HG02678 (cell line): ENCODE data around the gene MORC4.

ENCODE experiments used
- ATAC-seq: cut with Tn5 transposase; IDR thresholded peaks from one replicate; pipeline ENCODE4 v1.9.1; 2021; ENCODE audit warnings: mild to moderate bottlenecking, moderate library complexity; ENCODE audit not compliant: unreplicated experiment

The MORC4 gene

DNA sequence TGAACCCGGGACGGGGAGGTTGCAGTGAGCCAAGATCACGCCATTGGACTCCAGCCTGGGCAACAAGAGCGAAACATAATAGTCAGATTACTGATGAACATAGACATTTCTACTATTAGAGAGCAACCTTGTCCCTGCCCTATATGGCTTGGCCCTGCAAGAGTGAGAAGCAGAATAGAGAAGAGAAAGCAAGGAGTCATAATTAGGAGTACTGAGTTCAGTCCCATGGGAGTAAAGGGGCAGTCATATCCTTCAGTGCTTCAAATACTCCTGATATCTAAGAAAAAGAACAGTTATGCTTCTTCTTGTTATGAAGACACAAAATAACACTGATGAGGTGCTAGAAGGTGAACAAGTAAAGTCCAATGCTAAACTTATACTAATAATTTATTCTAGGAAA is 46.0 kb downstream of the MORC4 start:
- ATAC-seq: no peak

DNA sequence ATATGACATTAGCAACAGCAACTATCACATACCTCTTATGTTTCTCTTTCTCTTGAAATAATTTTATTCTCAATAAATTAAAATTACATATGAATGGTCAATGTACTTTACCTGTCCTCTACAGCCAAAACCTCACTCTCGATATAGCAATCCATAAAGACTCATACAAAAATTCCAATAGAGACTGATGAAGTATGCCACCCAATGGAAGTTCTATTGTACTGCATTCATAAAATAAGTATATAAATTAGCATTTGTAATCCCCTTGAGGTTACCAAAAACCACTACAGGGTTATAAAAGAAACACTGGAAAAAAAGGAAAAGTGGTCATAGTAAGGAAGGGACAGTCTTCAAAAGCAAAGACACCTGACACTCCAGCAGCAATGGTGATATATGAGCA is 47.0 kb downstream of the MORC4 start:
- ATAC-seq: no peak

DNA sequence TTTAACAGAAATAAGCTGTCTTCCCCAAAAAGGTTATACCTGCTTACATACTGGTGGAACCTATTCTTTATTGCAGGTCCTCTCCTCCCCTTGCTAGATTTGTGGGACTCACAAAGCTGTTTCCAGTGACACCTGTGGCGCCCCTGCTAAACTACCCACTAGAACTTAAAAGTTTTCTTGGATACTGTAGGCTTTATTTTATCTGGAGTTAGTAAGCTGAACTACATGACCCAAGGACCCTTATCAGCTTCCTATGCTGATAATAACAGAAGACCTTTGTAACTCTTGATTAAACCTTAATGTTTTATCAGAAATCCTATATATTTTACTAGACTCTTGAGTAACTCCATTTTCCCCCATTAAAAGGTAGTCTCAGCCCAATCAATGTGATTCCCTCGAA is 47.5 kb downstream of the MORC4 start:
- no peak for ATAC-seq

DNA sequence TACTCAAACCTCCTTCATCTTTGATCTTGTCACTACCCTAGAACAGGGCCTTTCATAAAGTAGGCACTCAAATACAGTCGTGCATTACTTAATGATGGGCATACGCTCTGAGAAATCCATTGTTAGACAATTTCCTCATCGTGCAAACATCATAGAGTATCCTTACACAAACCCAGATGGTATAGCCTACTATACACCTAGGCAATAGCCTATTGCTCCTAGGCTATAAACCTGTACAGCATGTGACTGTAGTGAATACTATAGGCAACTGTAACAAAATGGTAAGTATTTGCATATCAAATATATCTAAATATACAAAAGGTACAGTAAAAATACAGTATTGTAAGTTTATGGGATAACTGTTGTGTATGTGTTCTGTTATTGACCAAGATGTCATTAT is 47.9 kb downstream of the MORC4 start:
- ATAC-seq: no peak

DNA sequence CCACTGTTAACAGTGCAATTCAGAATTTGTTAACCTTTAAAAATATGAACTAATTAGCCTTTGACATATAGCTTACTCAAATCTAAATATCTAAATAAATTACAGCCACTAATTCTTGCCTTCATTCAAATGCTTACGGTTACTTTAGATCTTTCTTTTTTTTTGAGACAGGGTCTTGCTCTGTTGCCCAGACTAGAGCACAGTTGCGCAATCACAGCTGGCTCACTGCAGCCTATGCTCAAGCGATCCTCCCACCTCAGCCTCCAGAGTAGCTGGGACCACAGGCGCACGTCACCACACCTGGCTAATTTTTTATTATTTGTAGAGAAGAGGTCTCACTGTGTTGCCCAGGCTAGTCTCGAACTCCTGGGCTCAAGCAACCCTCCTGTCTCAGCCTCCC is 48.8 kb downstream of the MORC4 start:
- ATAC-seq: no peak

DNA sequence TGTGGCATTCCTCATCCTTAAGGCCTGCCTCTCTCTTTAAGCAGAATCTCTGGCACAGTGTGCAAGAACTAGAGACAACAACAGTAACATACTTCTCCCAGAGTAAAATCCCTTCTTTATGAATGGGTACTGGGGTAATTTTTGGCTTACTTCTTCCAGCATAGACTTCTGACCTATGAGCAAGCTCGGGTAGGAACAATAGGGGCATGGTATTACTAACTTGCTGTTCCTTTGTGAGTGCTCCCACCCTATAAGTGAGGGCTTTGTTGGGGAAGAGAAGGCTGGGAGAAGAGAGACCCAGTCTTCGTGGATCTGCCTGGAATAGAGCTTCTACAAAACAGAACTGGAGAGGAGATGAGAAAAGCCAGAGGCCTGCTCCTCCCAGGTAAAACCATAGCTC is 49.6 kb downstream of the MORC4 start:
- no peak for ATAC-seq

DNA sequence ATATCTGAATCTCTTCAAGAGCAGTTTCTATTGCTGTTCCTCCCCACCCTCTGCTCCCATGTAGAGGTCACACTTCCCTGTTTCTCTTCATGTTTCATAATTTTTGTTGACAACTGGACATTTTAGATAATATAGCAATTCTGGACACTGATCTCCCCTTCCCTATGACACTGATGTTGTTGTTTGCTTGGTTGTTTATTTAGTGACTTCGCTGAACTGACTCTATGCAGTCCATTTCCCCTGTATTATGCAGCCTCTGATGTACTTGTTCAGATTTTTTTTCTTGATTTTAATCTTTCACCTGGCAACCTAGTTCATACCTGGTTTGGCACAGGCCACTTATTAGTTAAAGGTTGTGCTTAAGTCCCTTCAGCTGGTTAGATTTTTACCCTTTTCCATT is 50.6 kb downstream of the MORC4 start:
- ATAC-seq: no peak

DNA sequence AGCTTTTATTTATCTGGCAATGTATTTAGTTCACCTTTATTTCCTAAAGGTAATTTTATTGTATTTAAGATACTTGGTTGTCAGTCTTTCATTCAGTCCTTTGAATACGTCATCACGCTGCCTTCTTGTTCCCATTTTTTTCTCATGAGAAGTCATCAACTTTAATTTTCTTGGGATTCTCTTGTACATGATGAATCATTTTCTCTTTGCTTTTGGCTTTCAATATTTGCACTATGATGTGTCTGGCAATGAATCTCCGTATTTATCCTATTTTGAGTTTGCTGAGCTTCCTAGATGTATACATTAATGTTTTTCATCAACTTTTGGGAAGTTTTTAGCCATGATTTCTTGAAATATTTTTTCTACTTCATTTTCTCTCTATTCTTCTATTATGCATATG is 51.4 kb downstream of the MORC4 start:
- ATAC-seq: no peak

DNA sequence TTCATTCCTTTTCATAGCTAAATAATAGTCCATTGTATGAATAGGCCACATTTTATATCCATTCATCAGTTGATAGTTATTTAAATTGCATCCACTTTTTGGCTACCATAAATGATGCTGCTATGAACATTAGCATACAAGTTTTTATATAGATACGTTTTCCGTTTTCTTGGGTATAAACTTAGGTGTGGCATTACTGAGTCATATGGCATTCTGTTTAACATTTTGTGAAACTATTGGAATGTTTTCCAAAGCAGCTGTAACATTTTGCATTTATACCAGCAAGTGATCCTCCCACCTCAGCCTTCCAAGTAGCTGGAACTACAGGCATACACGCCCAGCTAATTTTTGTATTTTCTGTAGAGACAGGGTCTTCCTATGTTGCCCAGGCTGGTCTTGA is 53.5 kb downstream of the MORC4 start:
- ATAC-seq: no peak

DNA sequence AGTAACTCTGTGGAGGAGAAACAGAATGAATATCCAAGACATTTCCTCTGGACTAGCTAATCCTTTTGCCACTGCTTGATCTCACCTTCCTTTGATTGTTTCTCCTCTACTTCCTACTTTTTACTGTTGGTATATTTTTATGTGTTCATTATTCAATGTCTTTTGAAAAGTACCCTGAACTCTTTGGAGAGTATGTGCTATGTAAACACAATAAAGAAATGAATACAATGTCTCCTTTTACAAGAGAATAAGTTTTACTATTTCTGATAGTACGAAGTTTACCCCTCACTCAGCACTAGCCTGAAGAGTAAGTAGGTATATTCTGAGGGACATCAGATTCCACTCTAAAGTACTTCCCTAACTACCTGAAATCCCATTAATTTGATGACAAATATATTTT is 59.9 kb downstream of the MORC4 start:
- no peak for ATAC-seq

DNA sequence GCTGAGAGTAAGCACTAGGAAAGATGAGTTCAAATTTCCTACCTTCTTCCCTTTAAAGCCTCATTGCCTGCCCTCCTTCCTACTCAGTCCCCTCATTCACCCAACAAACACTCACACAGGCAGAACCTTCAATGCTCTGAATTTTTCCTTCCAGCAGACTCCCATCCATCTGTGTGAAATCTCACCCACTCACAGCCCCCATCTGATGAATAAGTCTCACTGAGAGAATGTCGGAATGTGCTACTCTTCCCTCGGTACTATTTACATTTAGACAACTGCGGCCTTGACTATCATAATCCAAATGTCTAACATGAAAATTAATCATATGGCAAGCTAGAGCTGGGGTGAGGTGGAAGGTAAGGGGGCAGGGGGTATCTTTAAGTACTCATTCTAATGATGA is 60.4 kb downstream of the MORC4 start:
- ATAC-seq: no peak

DNA sequence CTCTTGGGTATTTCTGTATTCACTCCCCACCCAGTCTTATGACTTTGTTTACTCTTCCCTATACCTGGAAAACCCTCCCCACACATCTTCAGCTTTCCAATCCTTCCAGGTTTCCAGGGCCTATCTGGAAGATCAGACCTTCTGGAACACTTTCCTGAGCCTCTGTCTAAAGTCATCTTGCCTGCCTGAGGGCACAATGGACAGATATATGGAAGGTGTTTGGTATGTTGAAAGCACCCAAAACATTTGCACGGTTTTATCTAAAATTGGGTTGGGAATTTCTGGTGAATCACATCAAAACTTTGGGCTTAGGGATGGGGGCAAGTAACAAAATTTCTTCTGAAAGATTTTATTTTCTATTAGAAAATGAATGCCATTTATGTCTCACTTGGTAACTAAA is 63.8 kb downstream of the MORC4 start:
- ATAC-seq: no peak

DNA sequence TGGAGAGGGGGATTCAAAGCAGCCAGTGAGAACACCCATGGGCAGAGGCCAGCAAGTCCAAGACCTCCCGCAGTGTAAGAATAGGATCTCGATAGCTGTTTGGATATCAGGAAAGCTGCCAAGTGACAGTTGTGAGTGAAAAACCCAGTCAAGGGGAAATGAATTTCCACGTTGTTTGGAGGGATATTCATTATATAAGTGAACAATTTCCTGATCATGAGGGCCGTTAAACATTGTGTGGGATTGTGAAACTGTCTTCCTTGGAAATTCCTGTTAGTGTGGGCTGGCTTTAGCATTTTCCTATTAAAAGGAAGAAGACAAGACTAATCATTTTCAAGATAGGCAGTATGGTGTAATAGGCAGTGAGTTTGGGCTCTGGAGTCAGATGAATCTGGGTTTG is 64.8 kb downstream of the MORC4 start:
- ATAC-seq: no peak

DNA sequence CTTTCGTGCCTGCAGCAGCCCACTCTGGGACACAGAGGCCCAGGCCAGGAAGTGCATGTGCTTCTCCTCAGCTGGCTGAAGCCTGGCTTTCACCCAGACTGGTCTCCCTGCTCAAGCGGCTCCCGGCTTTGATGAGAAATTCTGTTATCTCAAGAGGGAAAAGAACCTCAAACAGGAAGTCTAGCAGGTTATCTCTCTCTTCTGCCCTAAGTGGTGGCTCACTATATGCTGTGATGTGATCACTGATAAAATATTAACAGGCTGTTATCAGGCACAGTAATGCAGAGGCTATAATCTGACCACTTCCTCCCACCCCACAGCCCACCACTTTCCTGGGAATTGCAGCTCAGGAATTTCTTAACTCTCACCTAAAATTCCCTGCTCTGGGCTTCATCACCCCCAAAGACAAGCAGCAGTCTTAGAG is 66.5 kb downstream of the MORC4 start:
- no peak for ATAC-seq

DNA sequence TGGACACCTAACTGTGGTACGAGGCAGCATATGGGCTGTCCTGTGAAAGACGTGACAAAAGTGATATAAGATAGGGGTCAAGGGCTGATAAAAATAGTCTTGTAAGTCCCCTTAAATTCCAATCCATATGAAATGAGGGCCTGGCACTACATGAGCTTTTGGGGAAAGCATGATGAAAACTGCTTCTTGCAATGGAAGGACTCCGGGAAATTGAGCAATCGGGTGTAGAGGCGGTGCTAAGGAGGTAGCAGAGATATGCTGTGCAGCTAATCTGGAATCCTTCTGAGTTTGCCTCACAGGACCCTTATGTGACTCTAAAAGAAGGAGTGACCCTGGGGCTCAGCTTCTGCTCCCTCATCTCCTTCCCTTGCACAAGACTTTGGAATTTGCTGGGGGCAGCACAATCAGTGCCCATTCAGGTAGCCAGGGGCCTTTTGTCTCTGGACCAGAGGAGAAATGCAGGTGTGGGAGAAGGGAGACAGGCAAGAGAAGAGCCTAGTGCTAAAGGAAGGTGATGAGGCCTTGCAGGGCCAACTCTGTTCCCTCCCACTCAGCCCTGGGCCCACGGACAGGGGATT is 67.0 kb downstream of the MORC4 start:
- no peak for ATAC-seq

DNA sequence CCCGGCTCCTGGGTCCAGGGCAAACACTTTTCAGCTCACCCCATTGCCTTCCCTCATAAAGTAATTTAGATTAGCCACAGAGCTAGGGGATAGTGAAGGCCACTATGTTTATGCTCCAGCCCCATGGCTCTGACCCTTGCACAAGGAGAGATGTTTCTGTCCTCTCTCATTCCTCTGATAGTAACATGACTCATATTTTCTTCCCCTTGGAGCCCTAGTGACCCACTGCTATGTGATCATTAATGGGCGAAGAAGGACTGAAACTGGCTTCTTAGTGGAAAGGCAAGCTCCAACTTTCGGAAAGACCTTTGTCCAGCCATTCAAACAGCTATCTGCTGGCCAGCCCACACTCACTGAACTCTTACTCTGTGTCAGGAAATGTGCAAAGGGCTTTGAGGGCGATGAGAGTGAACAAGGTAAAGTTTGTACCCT is 67.5 kb downstream of the MORC4 start:
- no peak for ATAC-seq

DNA sequence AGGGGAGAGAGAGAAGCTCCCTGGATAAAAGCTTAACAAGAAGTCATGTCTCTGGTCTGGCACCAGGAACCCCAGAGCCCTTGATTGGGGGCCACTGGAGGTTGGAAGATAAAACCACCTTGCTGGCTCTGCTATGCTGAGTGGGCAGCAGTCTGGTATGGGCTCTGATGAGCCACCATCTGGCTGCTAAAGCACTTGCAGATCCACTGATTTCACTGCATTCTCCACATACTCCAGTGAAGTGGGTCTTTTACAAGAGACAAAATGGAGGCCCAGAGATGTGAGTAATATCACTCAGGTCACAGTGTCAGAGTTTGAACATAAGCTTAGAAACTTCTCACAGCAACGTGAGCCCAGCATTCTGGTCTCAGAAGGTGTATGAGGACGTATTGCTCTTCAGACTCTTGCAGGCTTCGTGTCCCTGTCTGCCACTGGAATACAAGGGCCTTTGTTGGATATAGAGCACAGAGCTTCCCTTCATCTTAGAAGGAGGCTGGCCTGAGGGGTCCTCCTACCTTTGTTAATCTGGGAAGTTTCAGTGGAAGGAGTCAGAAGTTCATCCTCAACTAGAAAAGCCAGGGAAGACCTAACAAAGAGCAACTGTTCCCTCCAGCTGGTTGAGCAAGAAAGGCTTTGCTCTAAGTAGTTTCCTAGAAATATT is 68.1 kb downstream of the MORC4 start:
- no peak for ATAC-seq

DNA sequence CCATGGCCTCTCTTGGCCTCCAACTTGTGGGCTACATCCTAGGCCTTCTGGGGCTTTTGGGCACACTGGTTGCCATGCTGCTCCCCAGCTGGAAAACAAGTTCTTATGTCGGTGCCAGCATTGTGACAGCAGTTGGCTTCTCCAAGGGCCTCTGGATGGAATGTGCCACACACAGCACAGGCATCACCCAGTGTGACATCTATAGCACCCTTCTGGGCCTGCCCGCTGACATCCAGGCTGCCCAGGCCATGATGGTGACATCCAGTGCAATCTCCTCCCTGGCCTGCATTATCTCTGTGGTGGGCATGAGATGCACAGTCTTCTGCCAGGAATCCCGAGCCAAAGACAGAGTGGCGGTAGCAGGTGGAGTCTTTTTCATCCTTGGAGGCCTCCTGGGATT is 71.8 kb downstream of the MORC4 start:
- ATAC-seq: no peak

DNA sequence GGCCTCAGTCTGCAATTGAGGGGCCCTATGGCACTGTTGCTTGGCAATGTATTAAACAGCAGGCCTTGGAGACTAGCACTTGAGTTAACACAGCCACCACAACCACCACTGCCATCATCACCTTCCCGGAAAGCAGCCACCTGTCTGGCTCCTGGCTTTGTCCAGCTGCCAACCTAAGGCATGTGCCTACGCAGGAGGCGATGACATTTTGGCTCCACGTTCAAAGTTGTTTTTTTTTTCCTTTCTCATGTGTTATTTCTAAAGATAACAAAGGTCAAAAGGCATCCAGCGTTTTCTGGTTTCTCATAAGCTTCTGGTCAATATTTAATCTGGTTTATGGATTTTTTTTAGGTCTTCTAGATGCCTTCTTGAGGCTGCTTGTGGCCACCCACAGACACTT is 72.3 kb downstream of the MORC4 start:
- ATAC-seq: no peak

DNA sequence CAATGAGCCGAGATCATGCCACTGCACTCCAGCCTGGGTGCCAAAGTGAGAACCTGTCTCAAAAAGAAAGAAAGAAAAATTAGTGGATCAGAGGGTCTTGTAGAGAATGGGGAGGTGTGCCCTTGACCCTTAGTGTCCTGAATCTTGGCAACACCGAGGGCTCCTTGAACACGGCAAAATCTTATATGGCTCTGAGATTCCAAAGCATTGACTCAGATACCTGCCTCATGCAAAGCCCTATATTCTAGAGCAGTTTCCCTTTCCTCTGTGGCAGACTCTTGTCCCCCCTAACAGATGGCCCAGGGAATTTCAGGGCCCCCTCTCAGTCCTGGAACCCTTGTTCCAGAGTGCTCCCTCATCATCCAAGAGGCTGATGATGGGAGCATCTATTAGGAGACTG is 73.0 kb downstream of the MORC4 start:
- ATAC-seq: no peak

DNA sequence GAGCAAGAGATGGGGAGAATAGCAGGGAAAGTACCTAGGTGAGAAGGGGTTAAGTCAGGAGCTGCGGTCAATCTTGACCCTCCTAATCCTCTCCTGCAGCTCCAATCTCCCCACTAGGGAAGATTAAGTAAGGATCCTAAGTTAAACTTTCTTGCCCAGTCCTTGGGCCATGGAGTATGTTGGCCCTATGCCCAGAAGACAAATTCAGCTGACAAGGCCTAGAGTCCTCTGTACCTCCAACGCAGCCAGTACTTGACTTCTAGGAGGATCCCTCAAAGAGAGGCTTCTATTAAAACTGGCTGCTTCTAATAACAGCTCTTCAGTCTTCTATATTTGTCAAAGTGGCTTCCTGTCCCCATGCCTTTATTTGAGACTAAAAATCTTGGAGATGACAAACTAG is 78.4 kb downstream of the MORC4 start:
- ATAC-seq: no peak

DNA sequence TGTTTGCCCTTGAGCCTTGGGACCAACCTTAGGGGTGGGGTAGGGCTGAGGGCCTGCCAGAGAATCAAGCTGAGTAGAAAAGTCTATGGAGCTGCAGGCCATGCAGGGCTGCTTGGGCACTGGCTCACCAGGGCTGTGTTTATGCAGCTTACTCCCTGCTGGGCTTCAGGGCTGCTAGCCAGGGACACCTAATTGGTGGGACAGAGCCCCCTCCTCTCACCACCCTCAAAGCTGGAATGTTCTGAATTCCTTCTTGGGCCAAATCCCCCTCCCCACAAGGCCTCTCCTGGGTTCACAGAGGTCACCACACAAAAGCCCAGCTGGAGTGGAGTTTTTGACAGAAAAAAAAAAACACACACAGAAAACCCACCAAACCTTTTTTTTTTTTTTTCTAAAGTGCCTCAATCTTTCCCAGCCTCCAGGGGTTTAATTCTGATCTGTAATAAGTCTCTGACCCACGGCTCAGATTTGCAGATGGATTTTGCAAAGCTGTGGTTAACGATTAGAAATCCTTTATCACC is 80.0 kb downstream of the MORC4 start, which contains the start of gene CLDN2:
Gene CLDN2 (plus strand): TSS at position 471 of the 521 bp plus-strand sequence. CDS start 7,827 bp downstream, outside the sequence.
- ATAC-seq: no peak
